Sigmoid colon (tissue), 7 donors: ENCODE measurements around the gene IQGAP2. TPM values are rescaled to one million over a fixed set of nuclear protein-coding genes. Genes with fewer than 3 reads are reported as not detected.
"Not testable (repeated sequence)": the region's sequence is repeated elsewhere in the genome, so short reads cannot be mapped to it uniquely, and the experiment has no call there.

Source experiments
- DNase-seq: peaks from one replicate; pipeline ENCODE4 v3.0.0-alpha.2; 2019
- H3K27ac ChIP-seq, 4 donors: fragments of 200-600 bp; sonication (generic); one replicate each; pipeline ENCODE4 v1.5.1; 2016 to 2019; ENCODE audit warnings: mild to moderate bottlenecking in 1 of 4
- H3K27me3 ChIP-seq, 3 donors: fragments of 200-600 bp; sonication (generic); one replicate each; pipeline ENCODE4 v1.5.1; 2019; ENCODE audit warnings: mild to moderate bottlenecking in 1 of 3
- H3K36me3 ChIP-seq, 4 donors: fragments of 200-600 bp; sonication (generic); one replicate each; pipeline ENCODE4 v1.5.1; 2016 to 2019
- H3K4me1 ChIP-seq, 4 donors: fragments of 200-600 bp; sonication (generic); one replicate each; pipeline ENCODE4 v1.5.1; 2017 to 2019
- H3K4me3 ChIP-seq, 4 donors: fragments of 200-600 bp; sonication (generic); one replicate each; pipeline ENCODE4 v1.5.1; 2017 to 2019; ENCODE audit warnings: mild to moderate bottlenecking in 2 of 4, moderate library complexity in 1 of 4
- H3K9me3 ChIP-seq, 4 donors: fragments of 200-600 bp in 3 of 4; sonication (generic) in 3 of 4; one replicate each; pipeline versions ENCODE4 v1.5.1 to v1.6.1; 2013 to 2019
- CTCF ChIP-seq, 4 experiments: fragments of 450-650 bp in 3 of 4; fragments of 200-600 bp in 1 of 4; IDR thresholded peaks; one replicate each; pipeline ENCODE4 v1.5.1; 2016 to 2019; ENCODE audit warnings: antibody characterized with exemption in 4 of 4, mild to moderate bottlenecking in 3 of 4, moderate library complexity in 2 of 4
- EP300 ChIP-seq, 4 donors: sonication (generic); formaldehyde crosslinking; IDR thresholded peaks; one replicate each; pipeline ENCODE4 v1.6.1; 2017; ENCODE audit warnings: antibody characterized with exemption in 4 of 4
- POLR2A ChIP-seq, 2 donors: fragments of 450-650 bp; IDR thresholded peaks; one replicate each; pipeline ENCODE4 v1.6.1; 2016; ENCODE audit warnings: antibody characterized with exemption in 2 of 2, mild to moderate bottlenecking in 2 of 2, moderate library complexity in 2 of 2
- POLR2AphosphoS5 ChIP-seq, 4 donors: sonication (generic); formaldehyde crosslinking; IDR thresholded peaks; one replicate each; pipeline ENCODE4 v1.6.1; 2017; ENCODE audit warnings: antibody characterized with exemption in 4 of 4
- WGBS, 2 donors: extraction: QIAGEN DNeasy Blood & Tissue Kit; methylation state at CpG; one replicate each; pipeline ENCODE4 v1.1.7; 2013; 5-methylcytosine and 5-hydroxymethylcytosine counted together
- intact Hi-C: fragments of 100-400 bp; cut with DNase I; formaldehyde crosslinking; loops from one replicate; pipeline ENCODE4 v1.15.1; 2023
- polyA plus RNA-seq, 3 donors: library from polyadenylated mRNA; stranded (reverse); fragments of 200-250 nt; gene quantifications; one replicate each; pipeline ENCODE4 v1.2.3, GENCODE V29; 2013
- total RNA-seq, 4 donors: library from RNA; depleted of rRNA; stranded (reverse); fragments of >200 nt; gene quantifications; one replicate each; pipeline ENCODE4 v1.1.0, GENCODE V29; 2016
- donor health status: healthy with polysubstance abuse.
- donor health status: Bipolar disorder and iron deficiency.
- donor health status: healthy.

The IQGAP2 gene
- total and polyA plus RNA-seq, 7 donors: 15.0 to 85.3 (median 24.6) TPM

- intact Hi-C loops: no loop called here
- no peaks in the 10 kb centered on the region for H3K4me1 ChIP-seq
- TF ChIP-seq CTCF (IDR thresholded peaks at IDR 0.05): no peak
- TF ChIP-seq EP300 (IDR thresholded peaks at IDR 0.05): no peak
- TF ChIP-seq POLR2A (IDR thresholded peaks at IDR 0.05): no peak
- no peak for TF ChIP-seq POLR2AphosphoS5 (IDR thresholded peaks at IDR 0.05)
- no peak overlapping the region for H3K27ac ChIP-seq
- no peaks in the 10 kb centered on the region for H3K27me3 ChIP-seq
- WGBS, 2 donors: 78 to 87% methylated on average over 4 of the region's 4 CpGs
- no peak overlapping the region for H3K4me3 ChIP-seq
- peaks cover 0 to 9% (median 0%) of the 10 kb centered on the region in 4 donors for H3K36me3 ChIP-seq
- DNase-seq: no peak
- no peaks in the 10 kb centered on the region for H3K9me3 ChIP-seq
Observed at GRCh38 chr5:76735762-76736545, 332.9 kb downstream of the IQGAP2 start.

GRCh38 chr5:76736679-76737556, 333.8 kb downstream of the IQGAP2 start:
- WGBS, 2 donors: 77 to 89% methylated on average over 6 of the region's 6 CpGs
- DNase-seq: no peak
- intact Hi-C loops: no loop called here
- Histone ChIP-seq H3K9me3 (no peaks in the 10 kb centered on the region), H3K4me3 (no peak overlapping the region), H3K36me3 (peaks cover 0 to 9% (median 0%) of the 10 kb centered on the region in 4 donors), H3K4me1 (no peaks in the 10 kb centered on the region), H3K27me3 (no peaks in the 10 kb centered on the region), H3K27ac (no peak overlapping the region)
- TF ChIP-seq EP300 (IDR thresholded peaks at IDR 0.05) (no peak), POLR2AphosphoS5 (IDR thresholded peaks at IDR 0.05) (no peak), CTCF (IDR thresholded peaks at IDR 0.05) (no peak), POLR2A (IDR thresholded peaks at IDR 0.05) (no peak)

GRCh38 chr5:76737846-76738245, 334.8 kb downstream of the IQGAP2 start:
- TF ChIP-seq POLR2A (IDR thresholded peaks at IDR 0.05): no peak
- no peak for TF ChIP-seq CTCF (IDR thresholded peaks at IDR 0.05)
- TF ChIP-seq EP300 (IDR thresholded peaks at IDR 0.05): no peak
- no peak for TF ChIP-seq POLR2AphosphoS5 (IDR thresholded peaks at IDR 0.05)
- H3K4me3 ChIP-seq: no peak overlapping the region
- intact Hi-C loops: no loop called here
- peaks cover 0 to 5% (median 0%) of the 10 kb centered on the region in 4 donors for H3K36me3 ChIP-seq
- H3K9me3 ChIP-seq: no peaks in the 10 kb centered on the region
- DNase-seq: no peak
- no peak overlapping the region for H3K27ac ChIP-seq
- no peaks in the 10 kb centered on the region for H3K27me3 ChIP-seq
- no peaks in the 10 kb centered on the region for H3K4me1 ChIP-seq
- 90 to 94% methylated on average over 5 of the region's 5 CpGs for WGBS, 2 donors

GRCh38 chr5:76741506-76741905, 338.4 kb downstream of the IQGAP2 start:
- 94 to 97% methylated on average over 4 of the region's 4 CpGs for WGBS, 2 donors
- H3K9me3 ChIP-seq: not testable (repeated sequence)

GRCh38 chr5:76742583-76742982, 339.5 kb downstream of the IQGAP2 start:
- 93 to 94% methylated on average over 4 of the region's 4 CpGs for WGBS, 2 donors
- Histone ChIP-seq H3K36me3 (no peaks in the 10 kb centered on the region), H3K27me3 (no peaks in the 10 kb centered on the region), H3K27ac (no peak overlapping the region), H3K4me1 (no peaks in the 10 kb centered on the region), H3K9me3 (no peaks in the 10 kb centered on the region), H3K4me3 (no peak overlapping the region)
- intact Hi-C loops: no loop called here
- TF ChIP-seq POLR2AphosphoS5 (IDR thresholded peaks at IDR 0.05) (no peak), CTCF (IDR thresholded peaks at IDR 0.05) (no peak), EP300 (IDR thresholded peaks at IDR 0.05) (no peak), POLR2A (IDR thresholded peaks at IDR 0.05) (no peak)
- DNase-seq: no peak

More at GRCh38 chr5:76741506-76741905, 338.4 kb downstream of the IQGAP2 start:
- H3K4me1 ChIP-seq, H3K36me3 ChIP-seq, H3K27ac ChIP-seq, DNase-seq, H3K4me3 ChIP-seq, H3K27me3 ChIP-seq, intact Hi-C loops: not testable (repeated sequence)
